GM18502 (cell line): ENCODE data around the gene NUP58.

Experiments used
- ATAC-seq: cut with Tn5 transposase; IDR thresholded peaks from one replicate; pipeline ENCODE4 v1.9.1; 2021; ENCODE audit warnings: mild to moderate bottlenecking; ENCODE audit not compliant: unreplicated experiment, poor library complexity

The NUP58 gene

DNA sequence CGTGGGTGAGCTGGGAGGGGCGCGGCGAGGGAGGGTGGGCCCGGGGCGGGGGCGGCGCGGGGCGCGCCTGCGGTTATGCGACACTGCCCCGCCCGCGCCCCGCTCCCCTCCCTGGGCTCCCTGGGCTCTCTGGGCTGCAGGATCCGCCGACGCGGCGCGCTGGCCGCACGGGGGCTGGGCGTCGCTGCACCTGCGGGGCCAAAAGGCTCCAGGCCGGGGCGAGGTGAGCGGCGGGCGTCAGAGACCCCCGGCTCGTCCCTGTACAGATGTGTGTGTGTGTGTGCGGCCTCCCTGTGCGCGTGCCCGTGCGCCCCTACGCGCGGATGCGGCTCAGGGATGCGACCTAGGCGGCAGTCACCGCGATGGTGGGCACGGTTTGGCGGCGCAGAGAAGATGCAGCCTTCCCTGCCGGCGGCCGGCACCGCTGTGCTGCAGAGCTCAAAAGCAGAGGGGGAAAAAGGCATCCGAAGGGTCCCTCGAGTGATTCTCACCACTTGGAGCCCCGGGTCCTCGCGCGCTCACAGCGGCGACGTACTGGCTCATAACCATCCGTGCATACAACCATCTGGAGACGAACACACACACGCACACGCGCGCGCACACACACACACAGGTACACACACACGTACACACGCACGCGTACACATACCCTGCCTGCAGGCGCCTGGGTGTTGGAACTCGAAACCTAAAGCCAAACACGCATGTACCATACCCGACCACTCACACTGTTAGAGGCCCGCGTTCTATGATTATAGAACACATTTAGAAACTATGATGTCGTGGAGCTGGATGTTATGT is 71.1 kb downstream of the NUP58 start:
- ATAC-seq = no peak

DNA sequence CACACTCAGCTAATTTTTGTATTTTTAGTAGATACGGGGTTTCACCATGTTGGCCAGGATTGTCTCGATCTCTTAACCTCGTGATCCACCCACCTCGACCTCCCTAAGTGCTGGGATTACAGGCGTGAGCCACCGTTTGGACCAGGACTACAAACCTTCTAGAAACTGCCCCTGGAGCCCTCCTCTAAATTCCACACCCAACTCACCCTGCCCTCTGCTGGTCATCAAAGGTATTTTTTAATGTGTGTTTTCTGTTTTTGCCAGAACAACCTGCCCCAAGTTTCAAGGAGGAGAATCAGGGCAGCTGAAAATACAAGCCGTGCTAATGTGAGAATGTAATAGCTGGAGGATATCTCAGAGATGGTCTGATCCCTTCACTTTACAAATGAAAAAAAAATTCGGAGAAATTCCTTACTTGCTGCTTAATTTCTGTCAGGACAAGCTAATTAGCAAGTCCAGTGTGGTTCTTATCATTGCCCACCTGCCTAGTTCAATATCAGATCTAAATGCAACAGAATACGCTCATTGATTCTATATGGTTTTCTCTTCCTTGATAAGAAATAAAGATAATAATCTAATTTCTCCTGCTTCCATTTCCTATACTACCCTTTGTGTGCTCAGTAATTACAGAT is 74.4 kb downstream of the NUP58 start:
- no peak for ATAC-seq

GRCh38 chr13:25377244-25377962 is 76.0 kb downstream of the NUP58 start:
- no peak for ATAC-seq

- ATAC-seq = no peak
These were observed 77.1 kb downstream of the NUP58 start for GRCh38 chr13:25378528-25378927.

DNA sequence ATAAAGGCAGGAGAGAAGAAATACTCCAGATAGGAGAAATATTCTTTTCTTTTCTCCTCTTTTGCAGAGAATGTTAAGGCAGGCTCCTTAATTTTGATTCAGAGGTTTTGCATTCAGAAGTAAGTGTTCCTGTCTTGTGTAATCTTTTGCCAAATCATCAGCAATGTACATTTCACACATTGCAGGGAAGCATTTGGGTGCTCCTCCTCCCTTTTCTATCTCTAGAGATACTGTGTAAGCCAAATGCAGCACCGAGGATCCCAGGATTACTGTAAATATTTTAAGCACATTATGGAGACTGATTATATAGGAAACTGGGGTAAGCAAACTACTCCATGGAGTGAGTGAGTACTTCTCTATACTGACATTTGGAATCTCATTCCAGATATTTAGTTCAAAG is 77.6 kb downstream of the NUP58 start:
- no peak for ATAC-seq

DNA sequence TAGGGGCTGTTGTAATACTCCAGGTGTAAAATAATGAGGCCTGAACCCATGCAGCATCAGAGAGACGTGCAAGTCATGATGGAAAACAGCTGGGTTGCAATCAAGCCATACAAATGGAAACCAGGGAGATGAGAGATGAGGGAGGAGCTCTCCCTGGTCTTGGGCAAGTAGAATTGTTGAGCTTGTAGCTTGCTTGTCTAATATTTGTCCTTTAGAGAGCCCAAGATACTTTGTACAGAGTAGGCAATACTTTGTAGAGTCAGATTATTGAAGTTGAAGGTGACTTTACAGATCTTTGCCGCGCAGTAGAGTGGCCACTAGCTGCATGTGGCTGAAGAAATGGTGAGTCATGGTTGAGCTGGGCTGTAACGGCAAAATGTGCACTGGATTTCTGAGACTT is 78.7 kb downstream of the NUP58 start:
- no peak for ATAC-seq

- no peak for ATAC-seq
These were observed 79.4 kb downstream of the NUP58 start for GRCh38 chr13:25380741-25381324.

GRCh38 chr13:25384758-25385410 is 83.5 kb downstream of the NUP58 start:
- ATAC-seq = no peak

DNA sequence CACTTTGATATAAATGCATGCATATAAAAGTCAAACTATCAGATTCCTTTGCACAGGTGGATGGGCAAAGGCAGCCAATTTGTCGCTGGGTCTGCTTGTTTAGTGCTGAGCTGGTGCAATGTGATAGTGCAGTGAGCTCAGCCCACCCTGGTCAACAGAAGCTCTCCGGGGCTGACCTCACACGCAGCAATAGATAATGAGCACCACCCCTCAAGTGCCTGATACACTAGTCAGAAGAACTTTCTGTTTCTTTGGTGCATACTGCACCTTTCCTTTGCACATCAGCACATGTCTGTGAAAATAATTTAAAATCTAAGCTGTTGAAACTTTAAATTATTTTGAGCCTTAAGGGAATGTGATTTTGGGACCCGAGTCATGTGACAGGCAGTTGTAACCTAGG is 90.5 kb downstream of the NUP58 start:
- ATAC-seq = no peak
